ENCODE data around the gene RPS6KA1. TPM values are rescaled to one million over a fixed set of nuclear protein-coding genes. Genes with fewer than 3 reads are reported as not detected.

The RPS6KA1 gene
- total RNA-seq, 4 donors from 2014 or later: 69.3 to 311 (median 292) TPM

DNA sequence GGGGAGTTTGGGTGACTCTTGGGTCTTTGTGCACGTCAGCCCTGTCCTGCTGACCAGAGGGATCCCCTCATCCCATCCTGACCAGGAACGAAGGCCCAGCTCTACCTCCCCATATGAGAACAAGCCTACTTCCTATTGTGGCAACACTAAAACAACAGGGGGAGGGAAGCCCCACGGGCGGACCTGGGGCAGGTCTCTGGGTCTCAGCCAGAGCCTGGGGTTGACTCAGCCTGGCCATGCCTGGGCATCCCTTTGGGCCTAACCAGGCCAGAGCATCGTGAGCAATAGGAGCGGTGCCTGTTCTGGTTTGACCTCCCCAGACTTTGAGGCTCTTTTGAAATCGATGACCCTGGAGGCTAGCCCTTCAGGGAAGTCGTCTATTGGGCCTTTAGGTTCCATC lies 16.8 kb downstream of the RPS6KA1 start:
- peaks cover 0 to 54% (median under 1%) of the 10 kb centered on the region in 3 donors for H3K36me3 ChIP-seq
- H3K4me3 ChIP-seq: peak overlapping the region; percentile 47 to 65 (median 52)
- peaks cover 0 to 39% (median 25%) of the 10 kb centered on the region in 4 donors for H3K4me1 ChIP-seq
- H3K27ac ChIP-seq: peak overlapping the region; percentile 65 to 87 (median 68)
- DNase-seq: no peak
- H3K27me3 ChIP-seq: no peaks in the 10 kb centered on the region
- TF ChIP-seq, protein P1, sequence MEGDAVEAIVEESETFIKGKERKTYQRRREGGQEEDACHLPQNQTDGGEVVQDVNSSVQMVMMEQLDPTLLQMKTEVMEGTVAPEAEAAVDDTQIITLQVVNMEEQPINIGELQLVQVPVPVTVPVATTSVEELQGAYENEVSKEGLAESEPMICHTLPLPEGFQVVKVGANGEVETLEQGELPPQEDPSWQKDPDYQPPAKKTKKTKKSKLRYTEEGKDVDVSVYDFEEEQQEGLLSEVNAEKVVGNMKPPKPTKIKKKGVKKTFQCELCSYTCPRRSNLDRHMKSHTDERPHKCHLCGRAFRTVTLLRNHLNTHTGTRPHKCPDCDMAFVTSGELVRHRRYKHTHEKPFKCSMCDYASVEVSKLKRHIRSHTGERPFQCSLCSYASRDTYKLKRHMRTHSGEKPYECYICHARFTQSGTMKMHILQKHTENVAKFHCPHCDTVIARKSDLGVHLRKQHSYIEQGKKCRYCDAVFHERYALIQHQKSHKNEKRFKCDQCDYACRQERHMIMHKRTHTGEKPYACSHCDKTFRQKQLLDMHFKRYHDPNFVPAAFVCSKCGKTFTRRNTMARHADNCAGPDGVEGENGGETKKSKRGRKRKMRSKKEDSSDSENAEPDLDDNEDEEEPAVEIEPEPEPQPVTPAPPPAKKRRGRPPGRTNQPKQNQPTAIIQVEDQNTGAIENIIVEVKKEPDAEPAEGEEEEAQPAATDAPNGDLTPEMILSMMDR (IDR thresholded peaks at IDR 0.05): no peak
- no peak for TF ChIP-seq POLR2A (IDR thresholded peaks at IDR 0.05)
- no peaks in the 10 kb centered on the region for H3K9me3 ChIP-seq

DNA sequence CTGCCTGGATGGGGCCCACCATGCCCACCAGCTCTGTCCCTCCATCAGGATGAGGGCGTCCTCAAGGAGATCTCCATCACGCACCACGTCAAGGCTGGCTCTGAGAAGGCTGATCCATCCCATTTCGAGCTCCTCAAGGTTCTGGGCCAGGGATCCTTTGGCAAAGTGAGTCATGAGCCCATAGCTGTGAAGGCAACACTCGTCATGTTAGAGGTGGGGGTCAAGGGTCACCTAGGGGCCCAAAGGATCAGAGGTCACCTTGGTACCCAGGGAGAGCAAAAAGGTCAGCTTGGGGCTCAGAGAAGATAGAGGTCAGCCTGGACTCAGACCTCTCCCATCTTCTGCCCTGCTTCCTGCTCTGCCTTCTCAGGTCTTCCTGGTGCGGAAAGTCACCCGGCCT lies 17.3 kb downstream of the RPS6KA1 start:
- TF ChIP-seq, protein P1 (IDR thresholded peaks at IDR 0.05): no peak
- TF ChIP-seq POLR2A (IDR thresholded peaks at IDR 0.05): no peak
- H3K9me3 ChIP-seq: no peaks in the 10 kb centered on the region
- H3K4me1 ChIP-seq: peaks cover 0 to 35% (median 21%) of the 10 kb centered on the region in 4 donors
- peaks cover 0 to 57% (median 4%) of the 10 kb centered on the region in 3 donors for H3K36me3 ChIP-seq
- H3K4me3 ChIP-seq: peak overlapping the region in 2 of 4 donors; percentile 56 to 65
- H3K27me3 ChIP-seq: no peaks in the 10 kb centered on the region
- DNase-seq: no peak
- H3K27ac ChIP-seq: peak overlapping the region in 2 of 4 donors; percentile 67 to 87

DNA sequence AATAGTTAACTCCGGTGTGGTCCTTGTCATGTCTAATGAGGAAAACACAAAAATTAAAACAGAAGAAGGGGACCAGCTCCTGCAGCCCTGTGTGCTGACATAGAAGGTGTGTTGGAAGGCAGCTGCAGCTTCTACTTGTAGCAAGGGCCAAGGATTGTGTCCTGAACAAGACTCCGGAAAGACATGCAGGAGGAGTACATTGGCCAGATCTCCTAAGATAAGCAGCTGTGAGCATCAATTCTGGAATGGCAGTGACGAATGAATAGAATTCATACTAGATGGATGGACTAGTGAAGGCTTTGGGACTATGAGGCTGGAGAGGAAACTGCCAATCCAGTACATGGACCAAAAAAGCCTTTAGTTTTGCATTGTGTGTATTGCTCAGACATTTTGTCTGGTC lies 19.3 kb downstream of the RPS6KA1 start:
- Histone ChIP-seq H3K36me3 (peaks cover 0 to 71% (median 4%) of the 10 kb centered on the region in 3 donors), H3K9me3 (no peaks in the 10 kb centered on the region), H3K27me3 (no peaks in the 10 kb centered on the region), H3K4me3 (no peak overlapping the region), H3K27ac (no peak overlapping the region), H3K4me1 (peaks cover 0 to 21% (median 14%) of the 10 kb centered on the region in 4 donors)
- TF ChIP-seq POLR2A (IDR thresholded peaks at IDR 0.05): no peak
- no peak for DNase-seq

DNA sequence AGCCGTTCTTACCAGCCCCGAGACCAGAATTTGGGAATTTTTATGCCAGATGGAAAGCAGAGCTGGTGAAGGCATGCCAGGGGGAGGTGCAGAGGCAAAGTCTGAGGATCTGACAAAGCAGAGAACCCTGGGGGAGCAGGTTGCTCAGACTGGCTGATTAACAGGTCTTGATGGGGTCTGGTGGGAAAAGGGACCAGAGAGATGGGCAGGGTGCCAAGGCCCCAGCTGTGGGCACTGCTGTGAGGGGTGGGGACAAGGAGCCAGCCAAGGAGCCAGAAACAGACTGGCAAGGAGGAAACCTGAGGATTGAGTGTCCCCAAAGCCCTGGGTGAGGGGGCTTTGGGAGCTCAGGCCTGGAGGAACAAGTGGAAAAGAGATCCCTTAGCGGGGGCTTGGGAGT lies 21.4 kb downstream of the RPS6KA1 start:
- H3K4me1 ChIP-seq: peaks cover 0 to 19% (median 7%) of the 10 kb centered on the region in 4 donors
- DNase-seq: no peak
- no peak overlapping the region for H3K27ac ChIP-seq
- no peak overlapping the region for H3K4me3 ChIP-seq
- TF ChIP-seq POLR2A (IDR thresholded peaks at IDR 0.05): no peak
- TF ChIP-seq, protein P1 (IDR thresholded peaks at IDR 0.05): no peak
- no peaks in the 10 kb centered on the region for H3K9me3 ChIP-seq
- no peaks in the 10 kb centered on the region for H3K27me3 ChIP-seq
- H3K36me3 ChIP-seq: peaks cover 0 to 85% (median 4%) of the 10 kb centered on the region in 3 donors

DNA sequence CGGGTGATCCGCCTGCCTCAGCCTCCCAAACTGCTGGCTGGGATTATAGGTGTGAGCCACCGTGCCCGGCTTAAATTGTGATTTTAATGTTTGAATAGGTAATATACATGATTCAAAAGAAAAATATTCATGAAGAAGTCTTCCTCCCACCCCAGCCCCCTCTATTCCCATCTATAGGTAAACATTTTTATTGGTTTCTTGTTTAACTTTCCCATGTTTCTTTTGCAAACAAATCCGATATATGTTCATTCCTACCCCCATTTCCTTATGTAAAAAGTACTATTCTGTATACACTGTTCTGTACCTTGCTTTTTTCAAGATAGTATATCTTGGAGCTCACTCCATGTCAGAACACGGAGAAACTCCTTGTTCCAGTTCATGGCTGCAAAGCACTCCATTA lies 23.2 kb downstream of the RPS6KA1 start:
- Histone ChIP-seq H3K27me3 (no peaks in the 10 kb centered on the region), H3K4me3 (no peak overlapping the region), H3K9me3 (no peaks in the 10 kb centered on the region), H3K36me3 (peaks cover 0 to 82% (median 4%) of the 10 kb centered on the region in 3 donors), H3K27ac (no peak overlapping the region), H3K4me1 (peaks cover 0 to 1% (median 0%) of the 10 kb centered on the region in 4 donors)
- no peak for DNase-seq
- no peak for TF ChIP-seq POLR2A (IDR thresholded peaks at IDR 0.05)
- TF ChIP-seq, protein P1 (IDR thresholded peaks at IDR 0.05): no peak

DNA sequence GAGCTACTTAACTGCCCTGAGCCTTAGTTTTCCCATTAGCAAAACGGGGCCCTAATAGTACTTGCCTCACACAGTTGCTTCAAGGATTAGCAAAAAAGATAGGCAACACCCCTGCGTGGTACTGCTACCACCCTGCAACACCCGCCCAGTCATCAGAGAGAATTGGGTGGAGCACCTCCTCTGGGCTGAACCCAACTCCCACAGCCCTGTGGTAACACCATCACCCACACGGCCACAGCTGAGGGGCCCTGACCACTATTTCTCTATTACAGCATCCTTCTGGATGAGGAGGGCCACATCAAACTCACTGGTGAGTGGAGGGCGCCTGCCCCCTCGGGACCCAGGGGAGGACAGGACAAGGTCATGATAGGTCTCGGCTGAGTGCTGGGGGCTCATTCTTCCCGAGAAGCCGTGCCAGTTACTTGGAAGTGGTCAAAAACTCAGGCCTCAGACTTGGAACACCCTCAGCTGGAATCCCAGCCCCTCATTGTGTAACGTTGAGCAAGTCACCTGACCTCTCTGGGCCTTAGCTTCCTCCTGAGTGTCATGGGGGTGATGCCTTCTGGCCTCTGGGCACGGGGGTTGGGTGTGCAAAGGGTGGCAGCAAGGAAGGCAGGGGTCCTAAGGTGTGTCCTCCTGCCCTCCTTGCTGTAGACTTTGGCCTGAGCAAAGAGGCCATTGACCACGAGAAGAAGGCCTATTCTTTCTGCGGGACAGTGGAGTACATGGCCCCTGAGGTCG lies 24.6 kb downstream of the RPS6KA1 start:
- H3K27ac ChIP-seq: no peak overlapping the region
- H3K9me3 ChIP-seq: no peaks in the 10 kb centered on the region
- H3K4me1 ChIP-seq: no peaks in the 10 kb centered on the region
- TF ChIP-seq, protein P1 (IDR thresholded peaks at IDR 0.05): no peak
- TF ChIP-seq POLR2A (IDR thresholded peaks at IDR 0.05): no peak
- DNase-seq: no peak
- H3K27me3 ChIP-seq: no peaks in the 10 kb centered on the region
- no peak overlapping the region for H3K4me3 ChIP-seq
- peaks cover 0 to 85% (median 4%) of the 10 kb centered on the region in 3 donors for H3K36me3 ChIP-seq

Measured in Peyer's patch (tissue), 4 donors.